Measurements from ENCODE around the gene ZNF277.

Gene ZNF277

GRCh38 chr7:112205343-112206237 lies 905 bp upstream of the ZNF277 start:
- Mint-ChIP-seq H3K4me1 (peaks cover 38% of the 10 kb centered on the region), H3K27me3 (ENCODE audit: low read depth, poor library complexity) (no peaks in the 10 kb centered on the region)
- DNase-seq: peak; percentile 69

GRCh38 chr7:112206991-112207592 lies 597 bp downstream of the ZNF277 start:
- no peaks in the 10 kb centered on the region for H3K9me3 Mint-ChIP-seq
- H3K4me3 Mint-ChIP-seq: peak overlapping the region; percentile 98
- H3K27me3 Mint-ChIP-seq (ENCODE audit: low read depth, poor library complexity): no peaks in the 10 kb centered on the region
- peaks cover under 1% of the 10 kb centered on the region for H3K36me3 Mint-ChIP-seq (ENCODE audit: low read depth)
- H3K4me1 Mint-ChIP-seq: peaks cover 38% of the 10 kb centered on the region
- TF ChIP-seq CTCF (IDR thresholded peaks at IDR 0.05): no peak
- DNase-seq: no peak
- peak overlapping the region; percentile 84 for H3K27ac Mint-ChIP-seq

More at GRCh38 chr7:112205343-112206237, 905 bp upstream of the ZNF277 start:
- peak overlapping the region; percentile 98 for H3K4me3 Mint-ChIP-seq
- no peak for TF ChIP-seq CTCF (IDR thresholded peaks at IDR 0.05)
- H3K36me3 Mint-ChIP-seq (ENCODE audit: low read depth): peaks cover 6% of the 10 kb centered on the region
- H3K9me3 Mint-ChIP-seq: no peaks in the 10 kb centered on the region
- H3K27ac Mint-ChIP-seq: peak overlapping the region; percentile 86

DNA sequence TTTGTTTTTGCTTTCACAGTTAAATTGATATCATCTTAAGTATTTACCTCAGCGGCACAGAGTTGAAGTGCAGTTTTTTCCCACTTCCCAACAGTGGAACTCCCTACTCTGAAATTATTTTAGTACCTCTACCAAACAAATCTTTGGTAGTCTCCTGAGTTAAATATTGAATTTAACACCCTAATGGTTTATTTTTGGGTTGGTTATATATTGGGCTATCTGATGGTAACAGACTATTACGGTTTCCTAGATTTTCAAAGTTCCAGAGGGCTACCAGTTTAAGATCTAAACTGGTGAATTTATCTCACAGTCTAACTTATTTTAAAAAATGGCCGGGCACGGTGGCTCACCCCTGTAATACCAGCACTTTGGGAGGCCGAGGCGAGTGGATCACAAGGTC lies 1.3 kb downstream of the ZNF277 start:
- peaks cover 35% of the 10 kb centered on the region for H3K4me1 Mint-ChIP-seq
- DNase-seq: no peak
- H3K9me3 Mint-ChIP-seq: no peaks in the 10 kb centered on the region
- H3K27ac Mint-ChIP-seq: no peak overlapping the region
- no peaks in the 10 kb centered on the region for H3K36me3 Mint-ChIP-seq (ENCODE audit: low read depth)
- no peak for TF ChIP-seq CTCF (IDR thresholded peaks at IDR 0.05)
- H3K4me3 Mint-ChIP-seq: peak overlapping the region; percentile 98
- H3K27me3 Mint-ChIP-seq (ENCODE audit: low read depth, poor library complexity): no peaks in the 10 kb centered on the region

- Mint-ChIP-seq H3K27me3 (ENCODE audit: low read depth, poor library complexity) (peaks cover 2% of the 10 kb centered on the region), H3K36me3 (ENCODE audit: low read depth) (peaks cover under 1% of the 10 kb centered on the region), H3K27ac (no peak overlapping the region), H3K9me3 (no peaks in the 10 kb centered on the region), H3K4me1 (peaks cover 13% of the 10 kb centered on the region), H3K4me3 (no peak overlapping the region)
- DNase-seq: no peak
- TF ChIP-seq CTCF (IDR thresholded peaks at IDR 0.05): no peak
Measured at GRCh38 chr7:112211348-112211907, 4.9 kb downstream of the ZNF277 start.

DNA sequence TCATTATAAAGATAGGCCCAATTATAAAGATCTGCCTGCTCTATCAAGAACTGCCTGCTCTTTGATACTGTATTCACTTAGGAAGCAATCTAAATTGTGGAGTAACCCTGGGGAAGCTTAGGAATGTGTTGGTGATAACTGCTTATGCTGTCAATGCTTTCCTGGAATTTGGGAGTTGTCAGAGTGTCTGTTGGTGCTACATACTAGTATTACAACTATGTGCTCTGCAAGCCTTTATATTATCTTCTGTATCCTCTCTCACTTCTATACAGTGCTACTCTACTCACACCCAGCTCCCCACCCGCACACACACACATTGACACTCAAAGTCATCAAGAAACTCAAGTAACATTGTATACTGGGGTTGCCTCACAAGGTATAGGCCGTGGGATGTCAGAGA lies 6.1 kb downstream of the ZNF277 start:
- Mint-ChIP-seq H3K27ac (no peak overlapping the region), H3K9me3 (no peaks in the 10 kb centered on the region), H3K4me3 (no peak overlapping the region), H3K4me1 (peaks cover 3% of the 10 kb centered on the region), H3K36me3 (ENCODE audit: low read depth) (peaks cover 6% of the 10 kb centered on the region), H3K27me3 (ENCODE audit: low read depth, poor library complexity) (peaks cover 2% of the 10 kb centered on the region)
- no peak for DNase-seq
- no peak for TF ChIP-seq CTCF (IDR thresholded peaks at IDR 0.05)
